ENCODE measurements around the gene ANKRD27. TPM values are rescaled to one million over a fixed set of nuclear protein-coding genes. Genes with fewer than 3 reads are reported as not detected.

The ANKRD27 gene
- total RNA-seq, 1 donor from 2014 or later = 23.9 TPM

GRCh38 chr19:32638625-32639024 is 36.4 kb downstream of the ANKRD27 start:
- Mint-ChIP-seq H3K9me3 (ENCODE audit: low read depth) (no peaks in the 10 kb centered on the region), H3K4me1 (ENCODE audit: low read depth) (no peaks in the 10 kb centered on the region), H3K27me3 (ENCODE audit: low read depth) (no peaks in the 10 kb centered on the region), H3K4me3 (ENCODE audit: unreplicated experiment) (no peak overlapping the region), H3K36me3 (ENCODE audit: low read depth) (peaks cover 40% of the 10 kb centered on the region), H3K27ac (ENCODE audit: unreplicated experiment) (no peak overlapping the region)
- no peak for DNase-seq (ENCODE audit: low spot score)
- TF ChIP-seq CTCF (IDR thresholded peaks at IDR 0.05) = no peak

GRCh38 chr19:32637480-32637879 is 37.5 kb downstream of the ANKRD27 start:
- H3K9me3 Mint-ChIP-seq (ENCODE audit: low read depth) = no peaks in the 10 kb centered on the region
- no peak overlapping the region for H3K27ac Mint-ChIP-seq (ENCODE audit: unreplicated experiment)
- DNase-seq (ENCODE audit: low spot score) = no peak
- H3K4me1 Mint-ChIP-seq (ENCODE audit: low read depth) = no peaks in the 10 kb centered on the region
- TF ChIP-seq CTCF (IDR thresholded peaks at IDR 0.05) = no peak
- no peaks in the 10 kb centered on the region for H3K27me3 Mint-ChIP-seq (ENCODE audit: low read depth)
- H3K36me3 Mint-ChIP-seq (ENCODE audit: low read depth) = peaks cover 34% of the 10 kb centered on the region
- H3K4me3 Mint-ChIP-seq (ENCODE audit: unreplicated experiment) = no peak overlapping the region

GRCh38 chr19:32631381-32631780 is 43.6 kb downstream of the ANKRD27 start:
- H3K9me3 Mint-ChIP-seq (ENCODE audit: low read depth) = no peaks in the 10 kb centered on the region
- TF ChIP-seq CTCF (IDR thresholded peaks at IDR 0.05) = no peak
- no peaks in the 10 kb centered on the region for H3K27me3 Mint-ChIP-seq (ENCODE audit: low read depth)
- no peak overlapping the region for H3K27ac Mint-ChIP-seq (ENCODE audit: unreplicated experiment)
- DNase-seq (ENCODE audit: low spot score) = no peak
- peaks cover 19% of the 10 kb centered on the region for H3K36me3 Mint-ChIP-seq (ENCODE audit: low read depth)
- no peaks in the 10 kb centered on the region for H3K4me1 Mint-ChIP-seq (ENCODE audit: low read depth)
- no peak overlapping the region for H3K4me3 Mint-ChIP-seq (ENCODE audit: unreplicated experiment)

- Mint-ChIP-seq H3K27me3 (ENCODE audit: low read depth) (no peaks in the 10 kb centered on the region), H3K36me3 (ENCODE audit: low read depth) (peaks cover 14% of the 10 kb centered on the region), H3K27ac (ENCODE audit: unreplicated experiment) (no peak overlapping the region), H3K9me3 (ENCODE audit: low read depth) (no peaks in the 10 kb centered on the region), H3K4me3 (ENCODE audit: unreplicated experiment) (no peak overlapping the region), H3K4me1 (ENCODE audit: low read depth) (no peaks in the 10 kb centered on the region)
- no peak for DNase-seq (ENCODE audit: low spot score)
- TF ChIP-seq CTCF (IDR thresholded peaks at IDR 0.05) = no peak
Measured at GRCh38 chr19:32630338-32630737, 44.6 kb downstream of the ANKRD27 start.

- H3K27me3 Mint-ChIP-seq (ENCODE audit: low read depth) = no peaks in the 10 kb centered on the region
- H3K9me3 Mint-ChIP-seq (ENCODE audit: low read depth) = no peaks in the 10 kb centered on the region
- no peaks in the 10 kb centered on the region for H3K4me1 Mint-ChIP-seq (ENCODE audit: low read depth)
- peaks cover 17% of the 10 kb centered on the region for H3K36me3 Mint-ChIP-seq (ENCODE audit: low read depth)
- TF ChIP-seq CTCF (IDR thresholded peaks at IDR 0.05) = no peak
- H3K4me3 Mint-ChIP-seq (ENCODE audit: unreplicated experiment) = no peak overlapping the region
- no peak overlapping the region for H3K27ac Mint-ChIP-seq (ENCODE audit: unreplicated experiment)
- DNase-seq (ENCODE audit: low spot score) = no peak
Measured at GRCh38 chr19:32627714-32628270, 47.2 kb downstream of the ANKRD27 start.

Measured in chondrocyte (in vitro differentiated cells).